C4-2B (cell line): ENCODE results near the gene DVL1.

Source experiments
- ZFX ChIP-seq: fragments of 450-650 bp; IDR thresholded peaks from 2 replicates; pipeline ENCODE4 v1.6.1; 2017
- TF ChIP-seq, protein P1 (sequence below): fragments of 450-650 bp; conservative IDR thresholded peaks from 2 replicates; pipeline ENCODE4 v1.5.1; 2017; ENCODE audit warnings: mild to moderate bottlenecking

DNA sequence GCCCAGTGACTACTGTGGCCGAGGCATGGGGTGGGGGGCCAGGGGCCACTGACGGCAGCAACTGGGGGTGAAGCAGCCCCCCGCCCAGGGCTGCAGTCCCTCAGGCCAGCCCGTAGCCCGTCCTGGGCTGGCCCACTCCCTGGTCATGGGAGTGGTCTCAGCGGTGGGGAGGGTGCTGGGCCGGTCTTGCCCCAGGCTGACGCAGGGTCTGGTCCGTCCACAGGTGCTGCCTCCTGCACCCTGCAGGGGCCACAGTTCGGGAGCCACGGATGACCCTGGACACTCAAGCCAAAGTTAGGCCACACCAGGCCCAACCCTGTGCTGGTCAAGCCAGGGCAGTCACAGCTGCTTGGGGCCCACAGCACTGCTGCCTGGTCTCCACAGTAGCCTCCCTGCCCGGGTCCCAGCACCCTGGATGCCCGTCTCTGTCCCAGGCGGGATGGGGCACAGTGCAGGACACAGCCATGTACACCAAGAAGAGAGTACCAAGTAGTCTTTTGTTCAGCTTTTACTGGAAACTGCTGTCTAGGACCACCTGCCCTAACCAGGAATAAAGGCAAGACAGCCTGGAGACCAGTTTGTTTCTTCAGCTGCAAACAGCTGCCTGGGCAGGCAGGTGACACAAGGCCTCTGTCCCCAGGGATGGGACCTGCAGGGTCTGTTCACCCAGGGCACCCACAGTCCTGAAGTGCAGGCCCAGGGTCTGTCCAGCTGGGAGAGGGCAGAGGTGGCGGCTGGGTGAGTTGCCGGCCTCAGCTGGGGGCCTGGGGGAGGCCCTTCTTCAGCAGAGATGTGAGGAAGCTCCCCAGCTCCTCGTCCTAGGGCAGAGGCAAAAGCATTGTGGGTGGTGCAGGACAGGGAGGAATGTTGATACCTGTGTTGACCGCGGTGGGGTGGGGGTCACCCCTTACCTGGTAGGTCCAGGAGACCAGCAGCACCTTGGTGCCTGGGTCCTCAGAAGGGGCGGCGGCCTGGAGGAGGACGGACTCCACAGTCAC lies 37.8 kb downstream of the DVL1 start:
- TF ChIP-seq, protein P1, sequence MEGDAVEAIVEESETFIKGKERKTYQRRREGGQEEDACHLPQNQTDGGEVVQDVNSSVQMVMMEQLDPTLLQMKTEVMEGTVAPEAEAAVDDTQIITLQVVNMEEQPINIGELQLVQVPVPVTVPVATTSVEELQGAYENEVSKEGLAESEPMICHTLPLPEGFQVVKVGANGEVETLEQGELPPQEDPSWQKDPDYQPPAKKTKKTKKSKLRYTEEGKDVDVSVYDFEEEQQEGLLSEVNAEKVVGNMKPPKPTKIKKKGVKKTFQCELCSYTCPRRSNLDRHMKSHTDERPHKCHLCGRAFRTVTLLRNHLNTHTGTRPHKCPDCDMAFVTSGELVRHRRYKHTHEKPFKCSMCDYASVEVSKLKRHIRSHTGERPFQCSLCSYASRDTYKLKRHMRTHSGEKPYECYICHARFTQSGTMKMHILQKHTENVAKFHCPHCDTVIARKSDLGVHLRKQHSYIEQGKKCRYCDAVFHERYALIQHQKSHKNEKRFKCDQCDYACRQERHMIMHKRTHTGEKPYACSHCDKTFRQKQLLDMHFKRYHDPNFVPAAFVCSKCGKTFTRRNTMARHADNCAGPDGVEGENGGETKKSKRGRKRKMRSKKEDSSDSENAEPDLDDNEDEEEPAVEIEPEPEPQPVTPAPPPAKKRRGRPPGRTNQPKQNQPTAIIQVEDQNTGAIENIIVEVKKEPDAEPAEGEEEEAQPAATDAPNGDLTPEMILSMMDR: no peak
- no peak for TF ChIP-seq ZFX
